CD4-positive, CD25-positive, alpha-beta regulatory T cell (primary cell): Measurements from ENCODE around the gene KCNJ18. TPM values are rescaled to one million over a fixed set of nuclear protein-coding genes. Genes with fewer than 3 reads are reported as not detected.
"Not testable (repeated sequence)": the region's sequence is repeated elsewhere in the genome, so short reads cannot be mapped to it uniquely, and the experiment has no call there.

ENCODE experiments used
- ATAC-seq, 2 donors: fragments of 150-1000 bp; cut with Tn5 transposase; one replicate each; pipeline ENCODE4 v1.10.0; 2021; ENCODE audit warnings: low read depth in 2 of 2, moderate number of reproducible peaks in 2 of 2, moderate library complexity in 1 of 2
- DNase-seq, 3 donors: peaks; one replicate each; pipeline versions ENCODE4 v3.0.0 to v3.0.0-alpha.2; 2012 to 2022; ENCODE audit warnings: mixed read lengths in 1 of 3
- H3K27ac ChIP-seq: one replicate; pipeline ENCODE4 v1.7.0; 2013; ENCODE audit warnings: mild to moderate bottlenecking, low read length; ENCODE audit not compliant: insufficient read depth, poor library complexity, severe bottlenecking
- H3K27me3 ChIP-seq: one replicate; pipeline ENCODE4 v1.7.0; 2013; ENCODE audit warnings: low read length; ENCODE audit not compliant: control insufficient read depth, insufficient read depth
- H3K36me3 ChIP-seq: one replicate; pipeline ENCODE4 v1.7.0; 2013; ENCODE audit warnings: mild to moderate bottlenecking, low read length, moderate library complexity; ENCODE audit not compliant: control insufficient read depth, insufficient read depth
- H3K4me1 ChIP-seq: 2 replicates; pipeline ENCODE4 v1.7.0; 2013; ENCODE audit warnings: mild to moderate bottlenecking, low read length; ENCODE audit not compliant: insufficient read depth, control insufficient read depth, poor library complexity, severe bottlenecking
- H3K4me3 ChIP-seq: one replicate; pipeline ENCODE4 v1.7.0; 2013; ENCODE audit warnings: low read depth, mild to moderate bottlenecking, low read length, moderate library complexity
- H3K9me3 ChIP-seq, 2 experiments: 1 replicate in 1 of 2; 2 replicates in 1 of 2; pipeline ENCODE4 v1.7.0; 2013; ENCODE audit warnings: low read length in 2 of 2, mild to moderate bottlenecking in 1 of 2, moderate library complexity in 1 of 2; ENCODE audit not compliant: control insufficient read depth in 2 of 2
- H3K27ac Mint-ChIP-seq, 3 donors: one replicate each; pipeline ENCODE4 v1.8.0; 2020 to 2022; ENCODE audit warnings: mild to moderate bottlenecking in 3 of 3, mixed read lengths in 3 of 3, moderate library complexity in 2 of 3
- H3K27me3 Mint-ChIP-seq: one replicate; pipeline ENCODE4 v1.8.0; 2022; ENCODE audit warnings: mild to moderate bottlenecking, mixed read lengths
- H3K36me3 Mint-ChIP-seq: one replicate; pipeline ENCODE4 v1.8.0; 2020; ENCODE audit warnings: mixed read lengths
- H3K4me1 Mint-ChIP-seq, 4 donors: one replicate each; pipeline ENCODE4 v1.8.0; 2020 to 2022; ENCODE audit warnings: mixed read lengths in 4 of 4, mild to moderate bottlenecking in 1 of 4
- H3K4me3 Mint-ChIP-seq, 4 donors: one replicate each; pipeline ENCODE4 v1.8.0; 2020 to 2022; ENCODE audit warnings: mild to moderate bottlenecking in 4 of 4, mixed read lengths in 4 of 4, moderate library complexity in 3 of 4
- H3K9me3 Mint-ChIP-seq, 7 donors: one replicate each; pipeline ENCODE4 v1.8.0; 2020 to 2022; ENCODE audit warnings: mixed read lengths in 7 of 7, mild to moderate bottlenecking in 3 of 7, moderate library complexity in 2 of 7
- polyA plus RNA-seq, 4 donors: library from polyadenylated mRNA; unstranded; fragments of 300-500 nt; fragmentation: Illumina TruSeq; gene quantifications; one replicate each; pipeline ENCODE4 v1.2.3, GENCODE V29; 2021
- total RNA-seq: library from RNA; stranded (reverse); gene quantifications from one replicate; pipeline ENCODE4 v1.2.3, GENCODE V29; 2022

The KCNJ18 gene
- total and polyA plus RNA-seq, 5 donors from 2014 or later: not detected

GRCh38 chr17:21679256-21680146, 12.8 kb upstream of the KCNJ18 start:
- no peak for ATAC-seq
- H3K36me3 Mint-ChIP-seq: no peaks in the 10 kb centered on the region
- Histone ChIP-seq H3K9me3 (no peaks in the 10 kb centered on the region), H3K4me3 (no peak overlapping the region), H3K36me3 (no peaks in the 10 kb centered on the region), H3K4me1 (no peaks in the 10 kb centered on the region), H3K27ac (no peak overlapping the region), H3K27me3 (no peaks in the 10 kb centered on the region)
- peaks cover 0 to 20% (median 4%) of the 10 kb centered on the region in 7 donors for H3K9me3 Mint-ChIP-seq
- no peaks in the 10 kb centered on the region for H3K27me3 Mint-ChIP-seq
- peak overlapping the region in 1 of 4 donors; percentile 51 for H3K4me3 Mint-ChIP-seq
- no peak overlapping the region for H3K27ac Mint-ChIP-seq
- no peak for DNase-seq
- H3K4me1 Mint-ChIP-seq: peaks cover 0 to 5% (median 0%) of the 10 kb centered on the region in 4 donors

- H3K9me3 Mint-ChIP-seq: peaks cover 0 to 20% (median 4%) of the 10 kb centered on the region in 7 donors
- Histone ChIP-seq H3K9me3 (no peaks in the 10 kb centered on the region), H3K36me3 (no peaks in the 10 kb centered on the region), H3K27ac (no peak overlapping the region), H3K4me3 (no peak overlapping the region), H3K27me3 (no peaks in the 10 kb centered on the region), H3K4me1 (no peaks in the 10 kb centered on the region)
- H3K4me1 Mint-ChIP-seq: peaks cover 0 to 5% (median 0%) of the 10 kb centered on the region in 4 donors
- H3K36me3 Mint-ChIP-seq: no peaks in the 10 kb centered on the region
- DNase-seq (no peak), ATAC-seq (no peak)
- H3K4me3 Mint-ChIP-seq: no peak overlapping the region
- no peak overlapping the region for H3K27ac Mint-ChIP-seq
- no peaks in the 10 kb centered on the region for H3K27me3 Mint-ChIP-seq
Measured at GRCh38 chr17:21680366-21680765, 12.0 kb upstream of the KCNJ18 start.

DNA sequence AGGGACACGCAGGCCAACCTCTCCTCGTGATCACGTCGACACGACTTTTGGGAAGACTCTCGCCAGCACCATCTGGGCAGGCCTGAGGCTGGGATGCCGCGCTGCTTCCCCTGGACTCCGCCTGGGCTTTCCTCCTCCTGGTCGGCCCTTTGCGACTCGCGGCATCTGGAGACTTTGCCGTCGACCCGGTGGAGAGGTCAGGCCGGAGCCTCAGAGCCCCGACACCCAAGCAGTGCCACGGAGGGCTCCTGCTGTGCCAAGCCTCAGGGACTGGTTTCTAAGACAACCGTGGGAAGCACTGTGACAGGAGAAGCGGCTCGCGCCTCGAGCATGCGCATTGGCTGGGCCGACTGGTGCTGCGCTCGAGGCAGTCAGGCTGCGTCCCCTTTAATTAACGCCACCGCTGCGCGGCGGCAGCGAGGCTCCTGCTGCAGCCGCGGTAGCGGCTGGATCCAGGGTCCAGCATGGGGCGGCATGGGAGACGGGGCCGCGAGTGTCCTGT, 11.4 kb upstream of the KCNJ18 start:
- H3K9me3 ChIP-seq, H3K4me3 ChIP-seq, ATAC-seq, H3K27ac ChIP-seq, H3K36me3 ChIP-seq, H3K4me1 Mint-ChIP-seq, H3K4me1 ChIP-seq, H3K4me3 Mint-ChIP-seq, H3K36me3 Mint-ChIP-seq, DNase-seq, H3K27me3 ChIP-seq, H3K27ac Mint-ChIP-seq, H3K27me3 Mint-ChIP-seq: not testable (repeated sequence)
- peaks cover 0 to 20% (median 4%) of the 10 kb centered on the region in 7 donors for H3K9me3 Mint-ChIP-seq

DNA sequence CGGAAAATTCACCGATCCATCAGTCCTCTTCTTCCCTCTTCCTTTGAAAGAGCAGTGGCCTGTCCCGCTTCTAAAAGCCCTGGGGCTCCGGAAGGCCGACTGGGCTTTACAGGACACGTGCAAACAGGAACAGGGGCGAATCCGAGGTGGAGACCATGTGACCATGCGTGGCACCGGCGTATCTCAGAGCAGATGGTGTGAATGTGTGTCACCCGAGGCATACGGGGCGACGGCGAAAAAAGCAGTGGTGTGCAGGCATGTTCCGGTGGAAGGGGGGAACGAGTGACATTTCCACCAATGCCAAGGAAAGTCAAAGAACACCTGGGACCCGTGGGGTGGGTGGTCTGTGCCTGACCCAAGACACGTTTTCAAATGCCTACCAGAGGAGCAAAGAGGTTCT, 10.7 kb upstream of the KCNJ18 start:
- not testable (repeated sequence) for H3K27me3 Mint-ChIP-seq, H3K9me3 ChIP-seq, H3K27me3 ChIP-seq, H3K4me3 Mint-ChIP-seq, H3K36me3 ChIP-seq, H3K36me3 Mint-ChIP-seq, H3K4me1 ChIP-seq, H3K27ac ChIP-seq, H3K27ac Mint-ChIP-seq, ATAC-seq, H3K4me1 Mint-ChIP-seq, H3K4me3 ChIP-seq, DNase-seq
- H3K9me3 Mint-ChIP-seq: peaks cover 0 to 19% (median 4%) of the 10 kb centered on the region in 7 donors

- not testable (repeated sequence) for H3K4me1 ChIP-seq, H3K4me3 ChIP-seq, H3K9me3 ChIP-seq, H3K27ac ChIP-seq, DNase-seq, H3K27ac Mint-ChIP-seq, H3K4me1 Mint-ChIP-seq, H3K36me3 Mint-ChIP-seq, H3K4me3 Mint-ChIP-seq, H3K27me3 Mint-ChIP-seq, H3K27me3 ChIP-seq, H3K36me3 ChIP-seq, ATAC-seq
- H3K9me3 Mint-ChIP-seq: peaks cover 0 to 18% (median 4%) of the 10 kb centered on the region in 7 donors
Measured at GRCh38 chr17:21682130-21682529, 10.2 kb upstream of the KCNJ18 start.

- H3K27ac ChIP-seq, H3K9me3 Mint-ChIP-seq, H3K4me1 Mint-ChIP-seq, H3K9me3 ChIP-seq, ATAC-seq, DNase-seq, H3K27ac Mint-ChIP-seq, H3K4me3 Mint-ChIP-seq, H3K36me3 Mint-ChIP-seq, H3K4me3 ChIP-seq, H3K36me3 ChIP-seq, H3K4me1 ChIP-seq, H3K27me3 ChIP-seq, H3K27me3 Mint-ChIP-seq: not testable (repeated sequence)
Measured at GRCh38 chr17:21683142-21683712, 9.1 kb upstream of the KCNJ18 start.

- H3K27me3 Mint-ChIP-seq, H3K4me3 Mint-ChIP-seq, H3K4me3 ChIP-seq, H3K36me3 ChIP-seq, H3K36me3 Mint-ChIP-seq, H3K27me3 ChIP-seq, H3K4me1 Mint-ChIP-seq, DNase-seq, H3K27ac Mint-ChIP-seq, H3K27ac ChIP-seq, H3K9me3 ChIP-seq, H3K4me1 ChIP-seq, H3K9me3 Mint-ChIP-seq, ATAC-seq: not testable (repeated sequence)
Measured at GRCh38 chr17:21683897-21684296, 8.4 kb upstream of the KCNJ18 start.

DNA sequence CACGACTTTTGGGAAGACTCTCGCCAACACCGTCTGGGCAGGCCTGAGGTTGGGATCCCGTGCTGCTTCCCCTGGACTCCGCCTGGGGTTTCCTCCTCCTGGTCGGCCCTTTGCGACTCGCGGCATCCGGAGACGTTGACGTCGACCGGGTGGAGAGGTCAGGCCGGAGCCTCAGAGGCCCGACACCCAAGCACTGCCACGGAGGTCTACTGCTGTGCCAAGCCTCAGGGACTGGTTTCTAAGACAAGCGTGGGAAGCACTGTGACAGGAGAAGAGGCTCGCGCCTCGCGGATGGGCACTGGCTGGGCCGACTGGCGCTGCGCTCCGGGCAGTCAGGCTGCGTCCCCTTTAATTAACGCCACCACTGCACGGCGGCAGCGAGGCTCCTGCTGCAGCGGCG, 7.9 kb upstream of the KCNJ18 start:
- H3K9me3 Mint-ChIP-seq, ATAC-seq, DNase-seq, H3K4me3 ChIP-seq, H3K27me3 Mint-ChIP-seq, H3K4me1 Mint-ChIP-seq, H3K4me1 ChIP-seq, H3K27me3 ChIP-seq, H3K4me3 Mint-ChIP-seq, H3K9me3 ChIP-seq, H3K36me3 Mint-ChIP-seq, H3K27ac ChIP-seq, H3K27ac Mint-ChIP-seq, H3K36me3 ChIP-seq: not testable (repeated sequence)
